OCI-LY3 (cell line): ENCODE measurements around the gene TAS2R41.

ENCODE experiments used
- EZH2phosphoT487 ChIP-seq: fragments of 200-600 bp; shearing (Covaris generic); IDR thresholded peaks from 2 replicates; pipeline ENCODE4 v1.6.1; 2018; ENCODE audit warnings: antibody characterized with exemption, mixed run types, low read depth
- TF ChIP-seq, protein P1 (sequence below): fragments of 200-600, 300-600 bp; sonication (generic); IDR thresholded peaks from 2 replicates; pipeline ENCODE4 v1.5.1; 2014; ENCODE audit warnings: antibody characterized with exemption, low read length, low read depth

DNA sequence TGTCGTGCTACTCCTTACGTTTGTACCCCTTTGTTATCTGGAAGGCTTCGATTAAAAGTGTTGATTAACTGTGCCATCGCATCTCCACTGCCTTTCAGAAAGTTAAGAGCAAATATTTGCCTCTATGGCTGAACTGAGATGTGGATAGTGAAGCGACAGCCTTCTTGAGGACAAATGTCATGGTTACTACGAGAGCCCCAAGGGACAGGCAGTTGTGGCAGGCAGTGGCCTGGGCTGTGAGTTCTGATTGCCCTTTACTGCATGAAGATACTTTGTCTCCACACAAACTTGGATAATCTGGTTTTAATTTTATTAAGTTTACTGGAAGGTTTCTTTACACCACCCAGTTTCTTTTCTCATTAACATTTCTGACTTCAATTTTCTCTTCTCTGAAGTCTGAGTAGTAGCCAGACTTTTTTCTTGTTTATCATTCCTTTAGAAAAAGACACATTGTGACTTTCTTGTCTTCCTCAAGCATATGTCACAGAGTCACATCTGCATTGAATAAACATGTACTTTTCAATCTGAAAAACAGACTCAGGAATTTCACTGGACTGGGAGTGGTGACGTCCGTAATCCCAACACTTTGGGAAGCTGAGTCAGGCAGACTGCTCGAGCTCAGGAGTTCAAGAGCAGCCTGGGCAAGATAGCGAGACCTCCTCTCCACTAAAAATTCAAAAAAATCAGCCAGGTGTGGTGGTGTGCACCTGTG lies 1.5 kb downstream of the TAS2R41 start:
- no peak for TF ChIP-seq EZH2phosphoT487
- TF ChIP-seq, protein P1, sequence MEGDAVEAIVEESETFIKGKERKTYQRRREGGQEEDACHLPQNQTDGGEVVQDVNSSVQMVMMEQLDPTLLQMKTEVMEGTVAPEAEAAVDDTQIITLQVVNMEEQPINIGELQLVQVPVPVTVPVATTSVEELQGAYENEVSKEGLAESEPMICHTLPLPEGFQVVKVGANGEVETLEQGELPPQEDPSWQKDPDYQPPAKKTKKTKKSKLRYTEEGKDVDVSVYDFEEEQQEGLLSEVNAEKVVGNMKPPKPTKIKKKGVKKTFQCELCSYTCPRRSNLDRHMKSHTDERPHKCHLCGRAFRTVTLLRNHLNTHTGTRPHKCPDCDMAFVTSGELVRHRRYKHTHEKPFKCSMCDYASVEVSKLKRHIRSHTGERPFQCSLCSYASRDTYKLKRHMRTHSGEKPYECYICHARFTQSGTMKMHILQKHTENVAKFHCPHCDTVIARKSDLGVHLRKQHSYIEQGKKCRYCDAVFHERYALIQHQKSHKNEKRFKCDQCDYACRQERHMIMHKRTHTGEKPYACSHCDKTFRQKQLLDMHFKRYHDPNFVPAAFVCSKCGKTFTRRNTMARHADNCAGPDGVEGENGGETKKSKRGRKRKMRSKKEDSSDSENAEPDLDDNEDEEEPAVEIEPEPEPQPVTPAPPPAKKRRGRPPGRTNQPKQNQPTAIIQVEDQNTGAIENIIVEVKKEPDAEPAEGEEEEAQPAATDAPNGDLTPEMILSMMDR, result no peak
